GM19395 (cell line): ENCODE measurements around the gene IKZF1.

ENCODE experiments used
- ATAC-seq: cut with Tn5 transposase; IDR thresholded peaks from one replicate; pipeline ENCODE4 v1.9.1; 2021; ENCODE audit warnings: mild to moderate bottlenecking, moderate library complexity; ENCODE audit not compliant: unreplicated experiment

IKZF1 gene

GRCh38 chr7:50307368-50308032, 3.0 kb downstream of the IKZF1 start:
- ATAC-seq, result peak; percentile 28

DNA sequence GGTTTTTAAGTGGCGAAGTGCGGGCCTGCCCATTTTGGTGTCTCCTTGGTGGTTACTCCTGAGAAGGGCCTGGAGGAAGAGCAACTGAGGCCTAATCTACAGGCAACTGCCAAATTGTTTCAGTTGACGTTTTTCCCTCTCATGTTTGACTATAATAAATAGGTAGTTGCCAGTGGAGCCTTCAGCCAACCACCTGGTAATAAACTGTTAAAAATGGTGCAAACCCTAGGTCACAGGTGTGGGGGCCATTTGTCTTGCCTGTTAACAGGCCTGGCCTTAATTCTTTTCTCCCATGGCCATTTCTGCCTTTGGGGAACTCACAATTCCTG, 3.7 kb downstream of the IKZF1 start:
- ATAC-seq, result no peak

GRCh38 chr7:50308532-50309385, 4.2 kb downstream of the IKZF1 start:
- no peak for ATAC-seq

- ATAC-seq, result no peak
Measured at GRCh38 chr7:50309721-50310120, 5.2 kb downstream of the IKZF1 start.

GRCh38 chr7:50310361-50310760, 5.8 kb downstream of the IKZF1 start:
- no peak for ATAC-seq

DNA sequence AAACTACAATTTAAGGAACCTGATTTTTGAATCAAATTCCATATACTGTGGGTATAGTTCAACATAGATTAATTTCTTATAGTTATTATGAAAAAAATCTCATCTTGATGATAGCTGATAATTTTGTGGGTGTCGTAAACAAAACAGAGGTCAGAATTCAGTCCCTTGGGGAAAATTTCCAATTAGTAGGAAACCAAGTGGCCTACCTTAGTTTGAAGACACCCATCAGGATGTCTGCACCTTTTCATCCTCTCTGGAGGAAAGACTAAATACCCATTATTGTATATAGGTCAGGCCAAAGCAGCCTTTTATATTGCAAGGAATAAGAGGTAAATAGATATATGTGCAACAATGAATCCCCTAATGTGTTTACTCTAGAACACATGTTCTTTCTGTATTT, 6.4 kb downstream of the IKZF1 start:
- ATAC-seq, result no peak

GRCh38 chr7:50312250-50313162, 8.0 kb downstream of the IKZF1 start:
- ATAC-seq, result no peak

- ATAC-seq, result no peak
Measured at GRCh38 chr7:50314836-50315592, 10.5 kb downstream of the IKZF1 start.

- ATAC-seq, result no peak
Measured at GRCh38 chr7:50315739-50316671, 11.5 kb downstream of the IKZF1 start.

DNA sequence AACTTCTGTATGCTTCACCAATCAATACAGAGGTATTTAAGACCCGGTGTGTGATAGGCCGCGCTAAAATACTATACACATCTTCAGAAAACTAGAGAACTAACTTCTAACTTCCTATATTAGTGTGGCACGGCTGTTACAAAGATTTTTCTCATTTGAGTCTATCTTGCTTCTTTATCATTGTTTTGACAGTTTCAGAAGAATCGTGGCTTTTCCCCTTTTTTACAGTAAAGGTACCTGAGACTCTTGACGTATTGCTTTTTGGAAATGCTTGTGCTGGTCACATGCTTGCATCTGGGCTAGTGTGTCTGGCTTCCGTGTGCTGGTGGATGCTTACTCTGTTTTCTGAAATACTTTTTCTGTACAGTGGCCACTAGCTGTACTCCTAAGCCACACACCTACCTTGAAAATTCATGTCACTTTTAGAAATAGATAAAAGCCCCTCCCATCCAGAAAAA, 12.7 kb downstream of the IKZF1 start:
- ATAC-seq, result peak; percentile 75

DNA sequence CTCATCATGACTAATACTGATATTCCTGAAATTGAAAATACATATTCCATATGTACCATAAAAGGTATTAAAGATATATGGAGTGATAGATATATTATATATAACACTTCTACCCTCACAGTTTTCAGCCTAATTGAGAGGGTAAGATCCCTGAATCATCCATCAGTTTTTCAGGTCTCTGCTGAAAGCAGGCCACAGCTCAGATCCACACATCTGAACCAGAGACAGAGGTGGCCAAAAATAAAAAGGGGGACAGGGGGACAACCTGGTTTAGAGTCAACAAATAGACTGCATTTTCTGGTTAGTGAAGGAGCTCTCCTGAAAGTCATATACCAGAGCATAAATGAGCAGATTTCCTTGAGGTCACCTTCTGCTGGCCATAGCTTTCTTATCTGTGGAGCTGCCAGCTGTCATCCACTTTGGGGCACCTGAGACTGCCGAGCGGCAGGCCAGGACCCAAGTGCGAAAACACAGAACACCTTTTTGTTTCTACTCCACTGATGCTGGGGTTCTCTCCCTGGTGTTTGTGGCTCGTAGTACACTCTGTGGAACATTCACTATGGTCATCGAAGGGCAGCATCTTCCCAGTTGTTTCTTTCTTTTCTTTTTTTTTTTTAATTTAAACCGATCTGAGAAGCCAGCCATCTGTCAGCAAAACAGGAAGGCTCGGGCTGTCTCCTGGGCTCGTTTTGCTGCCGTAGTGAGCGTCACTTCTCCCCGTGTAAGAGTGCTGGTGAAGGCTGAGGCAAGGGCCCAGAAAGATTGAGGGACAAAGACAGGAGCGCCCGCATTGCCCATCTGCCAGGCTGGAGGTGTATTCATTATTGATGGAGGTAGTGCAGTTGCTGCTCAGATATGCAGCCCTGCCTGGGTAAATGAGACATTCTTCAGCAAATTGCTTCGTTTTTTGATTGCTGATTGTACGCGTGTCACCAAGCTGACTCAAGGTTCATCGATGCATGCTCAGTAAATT, 13.5 kb downstream of the IKZF1 start:
- ATAC-seq, result peak; percentile 21

DNA sequence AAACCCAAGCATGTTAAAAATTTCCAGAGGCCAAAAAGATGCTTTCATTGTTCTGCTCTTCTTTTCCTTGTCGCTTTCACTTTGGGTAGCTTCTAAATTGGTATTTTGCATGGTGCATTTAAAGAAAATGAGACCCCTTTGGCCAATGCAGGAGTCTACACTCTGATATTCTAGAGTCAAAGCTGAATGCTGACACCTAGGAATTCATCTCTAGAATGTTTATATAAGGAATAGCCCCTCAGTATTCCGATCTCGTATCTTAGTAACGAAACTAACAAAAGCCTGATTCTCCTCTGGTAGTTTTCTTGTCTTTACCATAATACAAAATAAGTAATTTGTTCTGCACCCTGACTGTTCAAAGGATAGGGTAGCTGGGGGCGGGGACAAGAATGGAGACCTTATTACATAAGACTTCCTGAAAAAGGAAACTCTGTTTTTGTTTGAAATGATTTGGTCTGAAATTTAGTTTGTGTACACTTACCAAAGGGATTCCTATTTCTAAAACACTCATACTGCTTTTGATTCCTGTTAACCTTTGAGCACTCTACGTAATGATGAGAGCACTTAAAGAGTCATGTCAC, 17.1 kb downstream of the IKZF1 start:
- no peak for ATAC-seq

DNA sequence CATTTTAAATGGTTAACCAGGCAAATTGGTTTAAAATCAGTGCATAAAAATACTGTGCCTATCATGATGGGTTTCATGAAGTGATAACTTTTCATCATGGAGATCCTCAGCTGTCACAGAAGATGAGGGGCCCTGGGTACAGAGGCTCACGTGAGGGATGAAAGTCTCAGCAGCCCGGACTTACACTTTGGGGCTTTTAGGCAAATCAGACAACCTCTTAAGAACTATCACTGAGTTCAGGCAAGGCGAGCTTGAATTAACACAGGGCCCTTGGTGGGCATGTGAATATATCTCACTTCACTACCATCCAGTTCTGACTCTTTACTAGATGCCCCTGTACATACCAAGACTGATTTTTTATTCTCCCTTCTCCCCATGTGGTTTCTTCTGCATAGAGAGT, 19.6 kb downstream of the IKZF1 start:
- ATAC-seq, result no peak

GRCh38 chr7:50327443-50327842, 22.9 kb downstream of the IKZF1 start:
- no peak for ATAC-seq

GRCh38 chr7:50329775-50330174, 25.3 kb downstream of the IKZF1 start:
- peak; percentile 24 for ATAC-seq

- no peak for ATAC-seq
Measured at GRCh38 chr7:50330254-50330653, 25.7 kb downstream of the IKZF1 start.

GRCh38 chr7:50330696-50331095, 26.2 kb downstream of the IKZF1 start:
- no peak for ATAC-seq
